Activated T-cell treated with anti-CD3 and anti-CD28 coated beads, Interleukin-2, amount 50 U/mL, for 72 hours (primary cell): Measurements from ENCODE around the gene DNAJB8. TPM values are rescaled to one million over a fixed set of nuclear protein-coding genes. Genes with fewer than 3 reads are reported as not detected.

Source experiments
- ATAC-seq, 2 donors: fragments of 150-1000 bp; cut with Tn5 transposase; replicated peaks in 1 of 2; 2 replicates each; pipeline ENCODE4 v1.10.0; 2021; ENCODE audit warnings: moderate library complexity in 2 of 2, mild to moderate bottlenecking in 1 of 2
- DNase-seq, 2 donors: peaks; one replicate each; pipeline ENCODE4 v3.0.0; 2021 to 2022; ENCODE audit warnings: mixed read lengths in 1 of 2
- H3K27ac Mint-ChIP-seq: one replicate; pipeline ENCODE4 v1.8.0; 2022; ENCODE audit warnings: mild to moderate bottlenecking, moderate library complexity, mixed read lengths
- H3K27me3 Mint-ChIP-seq: one replicate; pipeline ENCODE4 v1.8.0; 2022; ENCODE audit warnings: low read depth, mixed read lengths
- H3K36me3 Mint-ChIP-seq, 2 donors: one replicate each; pipeline ENCODE4 v1.8.0; 2022; ENCODE audit warnings: mixed read lengths in 2 of 2, mild to moderate bottlenecking in 1 of 2; ENCODE audit not compliant: insufficient read depth in 2 of 2
- H3K4me1 Mint-ChIP-seq: one replicate; pipeline ENCODE4 v1.8.0; 2022; ENCODE audit warnings: low read depth, mixed read lengths
- H3K4me3 Mint-ChIP-seq, 2 donors: one replicate each; pipeline ENCODE4 v1.8.0; 2022; ENCODE audit warnings: mild to moderate bottlenecking in 2 of 2, mixed read lengths in 2 of 2, moderate library complexity in 2 of 2
- H3K9me3 Mint-ChIP-seq, 2 donors: one replicate each; pipeline ENCODE4 v1.8.0; 2022; ENCODE audit warnings: mixed read lengths in 2 of 2
- total RNA-seq, 2 donors: library from RNA; stranded (reverse); gene quantifications; one replicate each; pipeline ENCODE4 v1.2.3, GENCODE V29; 2022

Gene DNAJB8
- total RNA-seq, 2 donors from 2014 or later, result not detected

- H3K4me3 Mint-ChIP-seq, result no peak overlapping the region
- H3K27ac Mint-ChIP-seq, result no peak overlapping the region
- ATAC-seq, result no peak
- H3K9me3 Mint-ChIP-seq, result no peaks in the 10 kb centered on the region
- no peaks in the 10 kb centered on the region for H3K4me1 Mint-ChIP-seq
- no peak for DNase-seq
- H3K36me3 Mint-ChIP-seq, result no peaks in the 10 kb centered on the region
- no peaks in the 10 kb centered on the region for H3K27me3 Mint-ChIP-seq
Measured at GRCh38 chr3:128418900-128419299, 47.8 kb downstream of the DNAJB8 start.

DNA sequence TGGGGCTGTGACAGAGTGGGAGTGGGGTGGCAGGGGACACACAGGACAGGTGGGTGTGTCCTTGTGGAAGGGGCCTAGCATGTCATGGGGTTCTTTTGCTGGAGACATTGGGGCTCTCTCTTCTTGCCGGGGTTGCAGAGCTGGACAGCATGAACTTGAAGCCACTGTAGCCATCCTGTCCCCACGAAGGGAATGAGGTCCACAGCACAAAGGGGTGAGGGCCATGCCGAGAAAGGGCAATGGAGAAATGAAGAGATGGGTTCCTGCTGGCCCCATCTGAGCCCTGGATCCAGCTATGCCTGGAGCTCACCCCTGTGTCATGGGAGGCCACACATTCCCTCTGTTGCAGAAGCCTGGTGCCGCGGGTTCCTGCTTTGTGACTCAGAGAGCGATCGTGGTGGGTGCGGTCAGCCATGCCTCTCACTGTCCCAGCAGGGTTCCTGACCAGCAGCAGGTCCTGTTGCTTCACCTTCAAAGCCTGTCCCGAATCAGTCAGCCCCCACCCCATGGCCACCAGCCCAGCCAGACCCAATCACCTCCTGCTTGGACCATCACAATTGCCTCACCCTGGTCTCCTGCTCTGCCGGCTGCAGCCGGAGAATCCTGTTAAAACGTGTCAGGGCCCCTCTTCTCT is 50.0 kb downstream of the DNAJB8 start:
- Mint-ChIP-seq H3K4me1 (no peaks in the 10 kb centered on the region), H3K36me3 (no peaks in the 10 kb centered on the region), H3K9me3 (no peaks in the 10 kb centered on the region), H3K27ac (no peak overlapping the region), H3K4me3 (no peak overlapping the region), H3K27me3 (no peaks in the 10 kb centered on the region)
- ATAC-seq (no peak), DNase-seq (no peak)

GRCh38 chr3:128415773-128416577 is 50.7 kb downstream of the DNAJB8 start:
- ATAC-seq (no peak), DNase-seq (no peak)
- Mint-ChIP-seq H3K27ac (no peak overlapping the region), H3K4me3 (no peak overlapping the region), H3K27me3 (no peaks in the 10 kb centered on the region), H3K9me3 (no peaks in the 10 kb centered on the region), H3K36me3 (no peaks in the 10 kb centered on the region), H3K4me1 (no peaks in the 10 kb centered on the region)

- H3K4me1 Mint-ChIP-seq, result no peaks in the 10 kb centered on the region
- no peak overlapping the region for H3K4me3 Mint-ChIP-seq
- H3K27ac Mint-ChIP-seq, result no peak overlapping the region
- H3K36me3 Mint-ChIP-seq, result no peaks in the 10 kb centered on the region
- H3K9me3 Mint-ChIP-seq, result no peaks in the 10 kb centered on the region
- H3K27me3 Mint-ChIP-seq, result no peaks in the 10 kb centered on the region
- DNase-seq (no peak), ATAC-seq (no peak)
Measured at GRCh38 chr3:128415200-128415772, 51.4 kb downstream of the DNAJB8 start.

DNA sequence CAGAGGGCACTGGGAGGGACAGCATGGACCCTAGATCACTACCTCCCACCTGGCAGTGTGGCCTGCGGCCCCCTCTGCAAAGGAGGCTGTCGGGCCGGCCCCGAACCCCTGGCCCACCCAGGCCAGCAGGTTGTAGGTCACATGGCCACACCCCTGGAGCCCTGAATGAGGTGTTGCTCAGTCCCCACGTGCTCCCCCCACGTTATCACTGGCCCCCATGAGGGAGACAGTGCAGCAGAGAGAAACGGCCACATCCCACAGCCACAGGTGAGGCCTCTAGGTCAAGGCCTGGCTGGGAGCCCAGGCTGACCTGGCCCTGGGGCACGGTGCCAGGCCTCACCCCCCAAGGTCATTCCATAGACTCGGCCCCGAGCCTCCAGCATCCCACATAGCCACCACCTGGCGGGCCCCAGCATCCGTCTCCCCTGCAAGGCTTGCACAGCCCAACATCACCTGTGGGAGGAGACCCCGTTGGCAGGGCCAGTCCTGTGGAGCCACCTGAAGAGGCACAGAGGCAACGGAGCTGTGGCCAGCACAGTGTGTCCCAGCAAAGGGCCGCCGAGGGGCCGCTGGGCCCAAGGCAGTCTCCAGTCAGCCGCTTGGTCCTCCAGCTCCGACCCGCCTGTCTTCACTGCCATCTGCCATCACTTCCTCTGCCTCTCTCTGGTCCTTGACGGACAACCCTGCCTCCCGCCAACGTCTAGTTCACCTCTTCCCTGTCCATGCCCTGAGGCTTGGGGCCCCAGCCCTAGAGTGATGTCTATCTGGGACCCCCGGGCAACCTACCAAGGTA is 53.1 kb downstream of the DNAJB8 start:
- Mint-ChIP-seq H3K4me3 (no peak overlapping the region), H3K9me3 (no peaks in the 10 kb centered on the region), H3K27ac (no peak overlapping the region), H3K36me3 (no peaks in the 10 kb centered on the region), H3K27me3 (no peaks in the 10 kb centered on the region), H3K4me1 (no peaks in the 10 kb centered on the region)
- no peak for DNase-seq
- no peak for ATAC-seq

DNA sequence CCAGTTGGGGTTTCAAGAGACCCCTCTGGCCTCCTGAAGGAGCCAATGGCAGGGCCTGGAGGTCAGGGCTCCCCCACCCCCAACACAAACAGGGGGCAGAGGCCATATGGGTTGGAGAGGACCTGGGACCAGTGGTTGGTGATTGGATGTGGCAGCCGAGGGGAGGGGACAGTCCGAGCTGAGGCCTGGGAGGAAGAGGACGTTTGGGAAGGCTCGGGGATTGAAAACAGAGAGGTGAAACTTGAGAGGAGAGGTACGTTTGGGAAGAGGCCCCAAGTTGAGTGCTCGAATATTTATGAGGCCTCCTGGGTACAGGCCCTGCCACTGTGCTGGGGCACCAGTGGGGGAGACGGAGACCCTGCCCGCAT is 53.7 kb downstream of the DNAJB8 start:
- DNase-seq, result no peak
- Mint-ChIP-seq H3K27ac (no peak overlapping the region), H3K4me1 (no peaks in the 10 kb centered on the region), H3K27me3 (no peaks in the 10 kb centered on the region), H3K9me3 (no peaks in the 10 kb centered on the region), H3K36me3 (no peaks in the 10 kb centered on the region), H3K4me3 (no peak overlapping the region)
- no peak for ATAC-seq

Other genes starting within 250 kb of the DNAJB8 start
- gene GATA2, start 26.3 kb upstream of the DNAJB8 start, total RNA-seq, result 1 to 10 TPM; 2.9 to 4.1 TPM
- 100 to 1,000 TPM; 155 to 179 TPM for gene RPN1, start 183.9 kb upstream of the DNAJB8 start, total RNA-seq